K562 (cell line): ENCODE data around the gene CGB8. TPM values are rescaled to one million over a fixed set of nuclear protein-coding genes. Genes with fewer than 3 reads are reported as not detected.

ENCODE experiments used
- ATAC-seq: fragments of 200-7000 bp; cut with Tn5 transposase; 3 replicates; pipeline ENCODE4 v1.9.1; 2020; ENCODE audit warnings: moderate library complexity
- BruUV-seq: library from RNA; stranded (reverse); fragments of 400-500 nt; replicated peaks from 2 replicates; lab custom pipeline; 2021; lab: Mats Ljungman, UMichigan
- CTCF ChIA-PET: fragments of 300-600 bp; formaldehyde crosslinking; extraction: SDS; loops from one replicate; lab custom pipeline; 2021; ENCODE audit warnings: low intra/inter-chr PET ratio; lab: Yijun Ruan, JAX
- POLR2A ChIA-PET: fragments of 300-600, 350-650 bp; sonication (Branson Sonifier 250); formaldehyde crosslinking; extraction: SDS; loops from one replicate; lab custom pipeline; 2021; ENCODE audit warnings: antibody characterized with exemption, inconsistent platforms; lab: Yijun Ruan, JAX
- DNase-seq, 4 experiments: peaks; one replicate each; pipeline versions ENCODE4 v3.0.0 to v3.0.0-alpha.2; 2011 to 2018; ENCODE audit warnings: low spot score in 3 of 4, mixed read lengths in 3 of 4; ENCODE audit errors: extremely low read depth in 1 of 4
- FAIRE-seq: peaks from 2 replicates; lab custom pipeline; 2011; peaks lifted over from hg19 to GRCh38; lab: Jason Lieb, UNC
- H2AFZ ChIP-seq: 2 replicates; pipeline ENCODE4 v1.6.0; 2011; ENCODE audit warnings: low read depth, low read length, control low read depth, inconsistent platforms
- H3K27ac ChIP-seq: fragments of 200-600 bp; 3 replicates; pipeline ENCODE4 v1.8.0; 2011; ENCODE audit warnings: low read depth, mild to moderate bottlenecking, control low read depth, inconsistent platforms, low read length, moderate library complexity, mixed read lengths; ENCODE audit errors: extremely low read depth
- H3K27me3 ChIP-seq, 2 experiments: fragments of 300-600 bp in 1 of 2; 2 replicates in 1 of 2; 3 replicates in 1 of 2; pipeline versions ENCODE4 v1.6.0 to v1.8.0; 2011; ENCODE audit warnings: inconsistent platforms in 2 of 2, low read length in 2 of 2, mild to moderate bottlenecking in 1 of 2, mixed read lengths in 1 of 2, moderate library complexity in 1 of 2; ENCODE audit not compliant: control insufficient read depth in 2 of 2, insufficient read depth in 2 of 2
- H3K36me3 ChIP-seq: fragments of 300-600 bp; 3 replicates; pipeline ENCODE4 v1.8.0; 2011; ENCODE audit warnings: mild to moderate bottlenecking, low read length, inconsistent platforms; ENCODE audit not compliant: control insufficient read depth, insufficient read depth
- H3K4me1 ChIP-seq, 2 experiments: fragments of 200-600 bp in 1 of 2; replicated peaks in 1 of 2; 2 replicates in 1 of 2; 3 replicates in 1 of 2; pipeline versions ENCODE4 v1.5.1 to v1.8.0; 2011; ENCODE audit warnings: inconsistent platforms in 2 of 2, low read length in 2 of 2, mild to moderate bottlenecking in 1 of 2, mixed read lengths in 1 of 2, moderate library complexity in 1 of 2; ENCODE audit not compliant: control insufficient read depth in 2 of 2, insufficient read depth in 2 of 2
- H3K4me2 ChIP-seq: 2 replicates; pipeline ENCODE4 v1.6.1; 2011; ENCODE audit warnings: low read length, control low read depth, inconsistent platforms, mixed read lengths; ENCODE audit not compliant: insufficient read depth
- H3K4me3 ChIP-seq: fragments of 200-600 bp; sonication (generic), shearing (Covaris generic); 2 replicates; pipeline ENCODE4 v1.5.1; 2016; ENCODE audit warnings: control low read depth, inconsistent platforms
- H3K79me2 ChIP-seq: fragments of 200-600 bp; 3 replicates; pipeline ENCODE4 v1.8.0; 2011; ENCODE audit warnings: low read length, inconsistent platforms; ENCODE audit not compliant: control insufficient read depth, insufficient read depth
- H3K9ac ChIP-seq, 2 experiments: 2 replicates each; pipeline versions ENCODE4 v1.6.0 to v1.6.1; 2011; ENCODE audit warnings: low read depth in 2 of 2, low read length in 2 of 2, control low read depth in 1 of 2, inconsistent platforms in 1 of 2, mild to moderate bottlenecking in 1 of 2, mixed read lengths in 1 of 2; ENCODE audit not compliant: insufficient read depth in 1 of 2
- H3K9me1 ChIP-seq: one replicate; pipeline ENCODE4 v1.6.0; 2011; ENCODE audit warnings: inconsistent platforms, mild to moderate bottlenecking, low read length, moderate library complexity; ENCODE audit not compliant: control insufficient read depth, insufficient read depth
- H3K9me3 ChIP-seq: replicated peaks from 2 replicates; pipeline ENCODE4 v1.5.1; 2011; ENCODE audit warnings: low read depth, low read length, inconsistent platforms; ENCODE audit not compliant: control insufficient read depth, insufficient read depth
- H4K20me1 ChIP-seq: replicated peaks from 2 replicates; pipeline ENCODE4 v1.6.1; 2011; ENCODE audit warnings: low read length, inconsistent platforms, mixed read lengths; ENCODE audit not compliant: control insufficient read depth, insufficient read depth
- EHMT2 ChIP-seq: fragments of 450-650 bp; IDR thresholded peaks from 2 replicates; pipeline ENCODE4 v1.6.1; 2018; ENCODE audit warnings: antibody characterized with exemption
- FOXJ3 ChIP-seq: sonication (generic); formaldehyde crosslinking; IDR thresholded peaks from 2 replicates; pipeline ENCODE4 v1.4.0; 2020; ENCODE audit warnings: mild to moderate bottlenecking, missing genetic modification reagents
- JUN ChIP-seq, 2 experiments: sonication (generic) in 1 of 2; formaldehyde crosslinking in 1 of 2; IDR thresholded peaks; 2 replicates each; pipeline versions ENCODE4 v1.6.1 to v1.8.0; 2012 to 2022; ENCODE audit warnings: borderline replicate concordance in 2 of 2, mild to moderate bottlenecking in 2 of 2, improper control_type of control experiment in 1 of 2, low read depth in 1 of 2, low read length in 1 of 2, missing genetic modification reagents in 1 of 2
- MBD2 ChIP-seq: sonication (generic); IDR thresholded peaks from 2 replicates; pipeline ENCODE4 v1.6.1; 2016; ENCODE audit warnings: low read depth, borderline replicate concordance
- MYNN ChIP-seq, 2 experiments: sonication (generic); formaldehyde crosslinking in 1 of 2; IDR thresholded peaks; 2 replicates each; pipeline versions ENCODE4 v1.5.0 to v1.6.1; 2016 to 2020; ENCODE audit warnings: antibody characterized with exemption in 1 of 2, missing genetic modification reagents in 1 of 2
- NFRKB ChIP-seq: fragments of 450-650 bp; IDR thresholded peaks from 2 replicates; pipeline ENCODE4 v1.6.1; 2016; ENCODE audit warnings: low read depth
- PHF20 ChIP-seq: fragments of 450-650 bp; IDR thresholded peaks from 2 replicates; pipeline ENCODE4 v1.6.1; 2018; ENCODE audit not compliant: partially characterized antibody
- TBL1XR1 ChIP-seq, 2 experiments: IDR thresholded peaks; 2 replicates each; pipeline ENCODE4 v1.6.1; 2012; ENCODE audit warnings: improper control_type of control experiment in 2 of 2, low read length in 2 of 2, mild to moderate bottlenecking in 1 of 2
- ZBTB7A ChIP-seq: IDR thresholded peaks from 2 replicates; pipeline ENCODE4 v1.6.1; 2011; ENCODE audit warnings: low read depth, mild to moderate bottlenecking, low read length, moderate library complexity, borderline replicate concordance; ENCODE audit not compliant: control insufficient read depth
- ZFP1 ChIP-seq: fragments of 450-650 bp; formaldehyde crosslinking; IDR thresholded peaks from 2 replicates; pipeline ENCODE4 v1.4.0; 2020; ENCODE audit warnings: mild to moderate bottlenecking, mixed read lengths
- ZNF551 ChIP-seq: fragments of 250-450 bp; sonication (Bioruptor Pico); IDR thresholded peaks from 2 replicates; pipeline ENCODE4 v1.5.0; 2021; ENCODE audit warnings: mild to moderate bottlenecking, moderate library complexity
- WGBS: fragments of 100-300 bp; shearing (Covaris generic); methylation state at CpG from one replicate; pipeline ENCODE4 v1.1.6; 2016; ENCODE audit warnings: low coverage, mixed read lengths; ENCODE audit not compliant: insufficient coverage; ENCODE audit errors: missing lambda C conversion rate; 5-methylcytosine and 5-hydroxymethylcytosine counted together
- in situ Hi-C: fragments of 300-500 bp; cut with MboI; formaldehyde crosslinking; loops from 4 replicates; pipeline ENCODE4 v1.15.0; 2018; ENCODE audit warnings: inconsistent platforms, mixed read lengths
- intact Hi-C: fragments of 100-400 bp; cut with micrococcal nuclease; formaldehyde crosslinking; loops from 2 replicates; pipeline ENCODE4 v1.14.2; 2022
- polyA plus RNA-seq, 8 experiments: library from polyadenylated mRNA; depleted of rRNA in 4 of 8; stranded (reverse) in 5 of 8; unstranded in 3 of 8; fragments of >200 nt; fragmentation: Nextera tagmentation in 2 of 8; fragmentation: Illumina TruSeq in 1 of 8; extraction: Ambion mirVana in 2 of 8; extraction: Trizol in 1 of 8; gene quantifications; 2 replicates each; pipeline versions ENCODE4 v1.2.1 to v1.2.3, GENCODE V29; 2011 to 2014; ENCODE audit warnings: inconsistent platforms in 1 of 8, missing spikeins in 1 of 8
- total RNA-seq, 7 experiments: library from RNA; depleted of rRNA in 6 of 7; stranded (reverse); fragments of >200 nt in 6 of 7; fragmentation: Illumina TruSeq in 2 of 7; extraction: Trizol in 2 of 7; gene quantifications; 2 replicates each; pipeline versions ENCODE4 v1.2.1 to v1.2.3, GENCODE V29; 2011 to 2021; ENCODE audit warnings: low replicate concordance in 1 of 7
- TF ChIP-seq, protein P1 (sequence below): fragments of 450-650 bp; formaldehyde crosslinking; IDR thresholded peaks from 2 replicates; pipeline ENCODE4 v1.4.0; 2022; ENCODE audit warnings: missing genetic modification characterization
- TF ChIP-seq, protein P2 (sequence below): IDR thresholded peaks from 3 replicates; pipeline ENCODE4 v1.6.1; 2011; ENCODE audit warnings: borderline replicate concordance, mild to moderate bottlenecking, moderate library complexity; ENCODE audit not compliant: insufficient read length; ENCODE audit errors: extremely low read depth
- TF ChIP-seq, protein P3 (sequence below), 3 experiments: IDR thresholded peaks in 2 of 3; conservative IDR thresholded peaks in 1 of 3; 2 replicates each; pipeline ENCODE4 v1.5.1; 2011 to 2012; ENCODE audit warnings: low read length in 3 of 3, mild to moderate bottlenecking in 3 of 3, control low read depth in 2 of 3, improper control_type of control experiment in 1 of 3, inconsistent platforms in 1 of 3, low read depth in 1 of 3, mixed read lengths in 1 of 3, moderate library complexity in 1 of 3; ENCODE audit not compliant: insufficient read depth in 2 of 3

The CGB8 gene
- total and polyA plus RNA-seq, 9 of the 15 experiments (the other 6 are each of a cell fraction or from before 2014, with no cell fraction given), result not detected

DNA sequence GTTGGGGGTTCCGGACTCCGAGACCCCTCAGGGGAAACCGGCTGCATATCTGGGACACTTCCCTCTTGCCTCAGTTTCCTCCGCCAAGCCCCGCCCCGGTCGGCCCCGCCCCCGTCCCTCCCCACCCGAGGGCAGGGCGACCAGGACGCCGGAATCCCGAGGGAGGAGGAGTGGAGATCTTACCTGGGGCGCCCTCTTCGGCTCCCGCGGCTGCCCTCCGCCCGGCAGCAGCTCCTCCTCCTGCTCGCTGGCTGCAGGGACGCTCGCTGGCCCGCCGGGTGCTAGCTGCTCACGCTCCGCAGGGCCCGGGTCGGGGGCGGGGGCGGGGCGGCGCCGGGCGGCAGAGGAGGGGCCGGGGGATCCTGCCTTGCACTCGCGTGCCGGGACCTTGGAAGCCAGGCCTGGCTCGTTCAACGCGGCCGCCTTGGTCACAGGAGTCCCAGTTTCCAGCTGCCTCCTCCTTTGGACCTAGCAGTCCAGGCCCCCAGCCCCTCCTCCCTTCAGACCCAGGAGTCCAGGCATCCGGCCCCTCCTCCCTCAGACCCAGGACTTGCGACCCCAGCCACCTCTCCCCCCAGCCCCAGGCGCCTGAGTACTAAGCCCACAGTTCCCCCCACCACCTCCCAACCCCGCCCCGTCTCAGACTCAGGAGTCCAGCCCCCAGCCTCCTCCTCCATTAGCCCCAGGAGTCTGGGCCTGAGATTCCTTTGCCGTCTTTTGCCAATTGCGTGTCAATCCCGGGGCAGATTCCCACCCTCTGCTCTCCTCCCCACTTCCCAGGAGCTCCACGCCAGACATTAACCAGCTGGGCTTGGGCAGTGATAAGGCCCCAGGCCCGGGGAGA lies 16.1 kb upstream of the CGB8 start, which contains the start of gene NTF4:
Gene NTF4 (minus strand): TSS at position 51 of the 844 bp plus-strand sequence. CDS start 2,821 bp downstream, outside the sequence.
- peak; percentile 41 to 74 (median 60) for DNase-seq
- Histone ChIP-seq H3K9ac (peak within 1 kb of the TSS in 1 of 2 experiments; percentile 64; a peak in 2 of 4 replicates), H3K4me2 (no peak within 1 kb of the TSS), H3K9me3 (no peaks in the 10 kb centered on the region), H3K4me1 (peaks cover 0 to 25% of the 10 kb centered on the region in 2 experiments; a peak in 4 of 5 replicates), H4K20me1 (no peaks in the 10 kb centered on the region), H2AFZ (no peak within 1 kb of the TSS), H3K27me3 (peaks cover 26 to 61% of the 10 kb centered on the region in 2 experiments; a peak in 4 of 5 replicates), H3K36me3 (no peaks in the 10 kb centered on the region), H3K9me1 (no peaks in the 10 kb centered on the region), H3K79me2 (no peaks in the 10 kb centered on the region), H3K27ac (no peak within 1 kb of the TSS), H3K4me3 (no peak within 1 kb of the TSS)
- ATAC-seq, result peak; percentile 86
- POLR2A ChIA-PET, result interaction anchor here (0.6 to 1.2 kb wide), 2 partner anchors 99 to 150 kb away, joined by 3 read pairs; partner anchors contain the start of gene FTL
- BruUV-seq, result no TSS peak
- no peak for FAIRE-seq
- CTCF ChIA-PET, result interaction anchor here (0.7 kb wide), 1 partner anchor 148 kb away, joined by 8 read pairs; no protein-coding TSS in a partner anchor
- WGBS, result 3% methylated on average over 11 of the region's 53 CpGs
- intact Hi-C loops (no loop called here), in situ Hi-C loops (no loop called here)
- TF ChIP-seq, protein P1, sequence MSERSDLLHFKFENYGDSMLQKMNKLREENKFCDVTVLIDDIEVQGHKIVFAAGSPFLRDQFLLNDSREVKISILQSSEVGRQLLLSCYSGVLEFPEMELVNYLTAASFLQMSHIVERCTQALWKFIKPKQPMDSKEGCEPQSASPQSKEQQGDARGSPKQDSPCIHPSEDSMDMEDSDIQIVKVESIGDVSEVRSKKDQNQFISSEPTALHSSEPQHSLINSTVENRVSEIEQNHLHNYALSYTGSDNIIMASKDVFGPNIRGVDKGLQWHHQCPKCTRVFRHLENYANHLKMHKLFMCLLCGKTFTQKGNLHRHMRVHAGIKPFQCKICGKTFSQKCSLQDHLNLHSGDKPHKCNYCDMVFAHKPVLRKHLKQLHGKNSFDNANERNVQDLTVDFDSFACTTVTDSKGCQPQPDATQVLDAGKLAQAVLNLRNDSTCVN (CRISPR knock-in tag), result no peak
- 0 out of 2 replicates have a peak, but pooled peaks have one; percentile 20 for TF ChIP-seq ZBTB7A
- TF ChIP-seq MBD2, result no peak
- TF ChIP-seq EHMT2, result no peak
- no peak for TF ChIP-seq FOXJ3
- TF ChIP-seq, protein P2, sequence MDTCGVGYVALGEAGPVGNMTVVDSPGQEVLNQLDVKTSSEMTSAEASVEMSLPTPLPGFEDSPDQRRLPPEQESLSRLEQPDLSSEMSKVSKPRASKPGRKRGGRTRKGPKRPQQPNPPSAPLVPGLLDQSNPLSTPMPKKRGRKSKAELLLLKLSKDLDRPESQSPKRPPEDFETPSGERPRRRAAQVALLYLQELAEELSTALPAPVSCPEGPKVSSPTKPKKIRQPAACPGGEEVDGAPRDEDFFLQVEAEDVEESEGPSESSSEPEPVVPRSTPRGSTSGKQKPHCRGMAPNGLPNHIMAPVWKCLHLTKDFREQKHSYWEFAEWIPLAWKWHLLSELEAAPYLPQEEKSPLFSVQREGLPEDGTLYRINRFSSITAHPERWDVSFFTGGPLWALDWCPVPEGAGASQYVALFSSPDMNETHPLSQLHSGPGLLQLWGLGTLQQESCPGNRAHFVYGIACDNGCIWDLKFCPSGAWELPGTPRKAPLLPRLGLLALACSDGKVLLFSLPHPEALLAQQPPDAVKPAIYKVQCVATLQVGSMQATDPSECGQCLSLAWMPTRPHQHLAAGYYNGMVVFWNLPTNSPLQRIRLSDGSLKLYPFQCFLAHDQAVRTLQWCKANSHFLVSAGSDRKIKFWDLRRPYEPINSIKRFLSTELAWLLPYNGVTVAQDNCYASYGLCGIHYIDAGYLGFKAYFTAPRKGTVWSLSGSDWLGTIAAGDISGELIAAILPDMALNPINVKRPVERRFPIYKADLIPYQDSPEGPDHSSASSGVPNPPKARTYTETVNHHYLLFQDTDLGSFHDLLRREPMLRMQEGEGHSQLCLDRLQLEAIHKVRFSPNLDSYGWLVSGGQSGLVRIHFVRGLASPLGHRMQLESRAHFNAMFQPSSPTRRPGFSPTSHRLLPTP, result no peak
- TF ChIP-seq NFRKB, result no peak
- TF ChIP-seq TBL1XR1 (IDR thresholded peaks at IDR 0.05; ENCODE audit: low read length in 2 of 2), result no peak
- TF ChIP-seq, protein P3, sequence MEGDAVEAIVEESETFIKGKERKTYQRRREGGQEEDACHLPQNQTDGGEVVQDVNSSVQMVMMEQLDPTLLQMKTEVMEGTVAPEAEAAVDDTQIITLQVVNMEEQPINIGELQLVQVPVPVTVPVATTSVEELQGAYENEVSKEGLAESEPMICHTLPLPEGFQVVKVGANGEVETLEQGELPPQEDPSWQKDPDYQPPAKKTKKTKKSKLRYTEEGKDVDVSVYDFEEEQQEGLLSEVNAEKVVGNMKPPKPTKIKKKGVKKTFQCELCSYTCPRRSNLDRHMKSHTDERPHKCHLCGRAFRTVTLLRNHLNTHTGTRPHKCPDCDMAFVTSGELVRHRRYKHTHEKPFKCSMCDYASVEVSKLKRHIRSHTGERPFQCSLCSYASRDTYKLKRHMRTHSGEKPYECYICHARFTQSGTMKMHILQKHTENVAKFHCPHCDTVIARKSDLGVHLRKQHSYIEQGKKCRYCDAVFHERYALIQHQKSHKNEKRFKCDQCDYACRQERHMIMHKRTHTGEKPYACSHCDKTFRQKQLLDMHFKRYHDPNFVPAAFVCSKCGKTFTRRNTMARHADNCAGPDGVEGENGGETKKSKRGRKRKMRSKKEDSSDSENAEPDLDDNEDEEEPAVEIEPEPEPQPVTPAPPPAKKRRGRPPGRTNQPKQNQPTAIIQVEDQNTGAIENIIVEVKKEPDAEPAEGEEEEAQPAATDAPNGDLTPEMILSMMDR (IDR thresholded peaks at IDR 0.05 in 2 of 3, conservative IDR thresholded peaks at IDR 0.05 in 1 of 3; ENCODE audit: insufficient read depth in 2 of 3, low read depth in 1 of 3, low read length in 3 of 3), result peak in 1 of 3 experiments; percentile 16; a peak in 1 of 6 replicates
- no peak for TF ChIP-seq MYNN (IDR thresholded peaks at IDR 0.05)
- no peak for TF ChIP-seq MYNN (CRISPR knock-in tag; IDR thresholded peaks at IDR 0.05)
- no peak for TF ChIP-seq PHF20
- TF ChIP-seq ZNF551, result no peak
- TF ChIP-seq JUN (IDR thresholded peaks at IDR 0.05; ENCODE audit: borderline replicate concordance, low read depth, low read length), result no peak
- TF ChIP-seq JUN (CRISPR knock-in tag; IDR thresholded peaks at IDR 0.05; ENCODE audit: borderline replicate concordance), result no peak
- TF ChIP-seq ZFP1 (CRISPR knock-in tag), result no peak
